Measurements from ENCODE around the gene ALDH1A2.

- TF ChIP-seq CTCF (IDR thresholded peaks at IDR 0.05), result no peak
- TF ChIP-seq POLR2A (IDR thresholded peaks at IDR 0.05), result no peak
Observed at GRCh38 chr15:58083526-58083925, 18.0 kb upstream of the ALDH1A2 start.
